ENCODE measurements around the gene CNN2. TPM values are rescaled to one million over a fixed set of nuclear protein-coding genes. Genes with fewer than 3 reads are reported as not detected.

The CNN2 gene
- total RNA-seq, 4 donors from 2014 or later, result 39.2 to 57.6 (median 48.2) TPM

GRCh38 chr19:991932-992669, 34.3 kb upstream of the CNN2 start:
- H3K4me3 ChIP-seq, result no peak overlapping the region
- in situ Hi-C loops (cut with MboI; ENCODE audit: low pct_ligation_motif_present in 1 of 4, low pct_unique_long_range_greater_than_20kb in 1 of 4, low sequenced_read_pairs in 3 of 4) (loop anchor here in 1 of 4 donors (25.0 kb wide), 1 partner anchor 130 kb away; the partner anchor contains the start of genes CFD and ELANE), intact Hi-C loops (cut with DNase I; ENCODE audit: low total_unique reads) (no loop called here)
- DNase-seq, result no peak
- H3K9me3 ChIP-seq, result no peaks in the 10 kb centered on the region
- peaks cover 28% of the 10 kb centered on the region for H3K27me3 ChIP-seq
- no peaks in the 10 kb centered on the region for H3K36me3 ChIP-seq
- H3K27ac ChIP-seq, result no peak overlapping the region
- peaks cover 6 to 10% (median 9%) of the 10 kb centered on the region in 4 donors for H3K4me1 ChIP-seq
- WGBS, 2 donors (ENCODE audit: low coverage in 1 of 2), result 95% methylated on average over 35 of the region's 42 CpGs; no CpG with 5 or more reads in 1 of the 2 donors
- TF ChIP-seq POLR2A (IDR thresholded peaks at IDR 0.05) (no peak), POLR2AphosphoS5 (IDR thresholded peaks at IDR 0.05) (no peak), EP300 (IDR thresholded peaks at IDR 0.05; ENCODE audit: low read depth) (no peak)
- TF ChIP-seq, protein P1, sequence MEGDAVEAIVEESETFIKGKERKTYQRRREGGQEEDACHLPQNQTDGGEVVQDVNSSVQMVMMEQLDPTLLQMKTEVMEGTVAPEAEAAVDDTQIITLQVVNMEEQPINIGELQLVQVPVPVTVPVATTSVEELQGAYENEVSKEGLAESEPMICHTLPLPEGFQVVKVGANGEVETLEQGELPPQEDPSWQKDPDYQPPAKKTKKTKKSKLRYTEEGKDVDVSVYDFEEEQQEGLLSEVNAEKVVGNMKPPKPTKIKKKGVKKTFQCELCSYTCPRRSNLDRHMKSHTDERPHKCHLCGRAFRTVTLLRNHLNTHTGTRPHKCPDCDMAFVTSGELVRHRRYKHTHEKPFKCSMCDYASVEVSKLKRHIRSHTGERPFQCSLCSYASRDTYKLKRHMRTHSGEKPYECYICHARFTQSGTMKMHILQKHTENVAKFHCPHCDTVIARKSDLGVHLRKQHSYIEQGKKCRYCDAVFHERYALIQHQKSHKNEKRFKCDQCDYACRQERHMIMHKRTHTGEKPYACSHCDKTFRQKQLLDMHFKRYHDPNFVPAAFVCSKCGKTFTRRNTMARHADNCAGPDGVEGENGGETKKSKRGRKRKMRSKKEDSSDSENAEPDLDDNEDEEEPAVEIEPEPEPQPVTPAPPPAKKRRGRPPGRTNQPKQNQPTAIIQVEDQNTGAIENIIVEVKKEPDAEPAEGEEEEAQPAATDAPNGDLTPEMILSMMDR (IDR thresholded peaks at IDR 0.05), result no peak

GRCh38 chr19:992670-993055, 33.7 kb upstream of the CNN2 start:
- in situ Hi-C loops (cut with MboI; ENCODE audit: low pct_ligation_motif_present in 1 of 4, low pct_unique_long_range_greater_than_20kb in 1 of 4, low sequenced_read_pairs in 3 of 4), result loop anchor here in 1 of 4 donors (25.0 kb wide), 1 partner anchor 130 kb away; the partner anchor contains the start of genes CFD and ELANE
- no peak overlapping the region for H3K4me3 ChIP-seq
- peaks cover 34% of the 10 kb centered on the region for H3K27me3 ChIP-seq
- 92% methylated on average over 13 of the region's 13 CpGs; no CpG with 5 or more reads in 1 of the 2 donors for WGBS, 2 donors (ENCODE audit: low coverage in 1 of 2)
- no peaks in the 10 kb centered on the region for H3K36me3 ChIP-seq
- H3K9me3 ChIP-seq, result no peaks in the 10 kb centered on the region
- intact Hi-C loops (cut with DNase I; ENCODE audit: low total_unique reads), result no loop called here
- H3K4me1 ChIP-seq, result peaks cover 6 to 10% (median 9%) of the 10 kb centered on the region in 4 donors
- no peak for DNase-seq
- no peak overlapping the region for H3K27ac ChIP-seq
- no peak for TF ChIP-seq POLR2A (IDR thresholded peaks at IDR 0.05)
- no peak for TF ChIP-seq EP300 (IDR thresholded peaks at IDR 0.05; ENCODE audit: low read depth)

GRCh38 chr19:993361-993830, 33.0 kb upstream of the CNN2 start:
- Histone ChIP-seq H3K27me3 (peaks cover 41% of the 10 kb centered on the region), H3K4me1 (peaks cover 6 to 10% (median 9%) of the 10 kb centered on the region in 4 donors), H3K27ac (no peak overlapping the region), H3K36me3 (no peaks in the 10 kb centered on the region), H3K4me3 (no peak overlapping the region), H3K9me3 (no peaks in the 10 kb centered on the region)
- intact Hi-C loops (cut with DNase I; ENCODE audit: low total_unique reads) (no loop called here), in situ Hi-C loops (cut with MboI; ENCODE audit: low pct_ligation_motif_present in 1 of 4, low pct_unique_long_range_greater_than_20kb in 1 of 4, low sequenced_read_pairs in 3 of 4) (loop anchor here in 1 of 4 donors (25.0 kb wide), 1 partner anchor 131 kb away; the partner anchor contains the start of genes CFD and ELANE)
- TF ChIP-seq, protein P1 (IDR thresholded peaks at IDR 0.05), result no peak
- TF ChIP-seq POLR2A (IDR thresholded peaks at IDR 0.05) (no peak), EP300 (IDR thresholded peaks at IDR 0.05; ENCODE audit: low read depth) (no peak), POLR2AphosphoS5 (IDR thresholded peaks at IDR 0.05) (no peak)
- 95% methylated on average over 17 of the region's 17 CpGs; no CpG with 5 or more reads in 1 of the 2 donors for WGBS, 2 donors (ENCODE audit: low coverage in 1 of 2)
- DNase-seq, result no peak

DNA sequence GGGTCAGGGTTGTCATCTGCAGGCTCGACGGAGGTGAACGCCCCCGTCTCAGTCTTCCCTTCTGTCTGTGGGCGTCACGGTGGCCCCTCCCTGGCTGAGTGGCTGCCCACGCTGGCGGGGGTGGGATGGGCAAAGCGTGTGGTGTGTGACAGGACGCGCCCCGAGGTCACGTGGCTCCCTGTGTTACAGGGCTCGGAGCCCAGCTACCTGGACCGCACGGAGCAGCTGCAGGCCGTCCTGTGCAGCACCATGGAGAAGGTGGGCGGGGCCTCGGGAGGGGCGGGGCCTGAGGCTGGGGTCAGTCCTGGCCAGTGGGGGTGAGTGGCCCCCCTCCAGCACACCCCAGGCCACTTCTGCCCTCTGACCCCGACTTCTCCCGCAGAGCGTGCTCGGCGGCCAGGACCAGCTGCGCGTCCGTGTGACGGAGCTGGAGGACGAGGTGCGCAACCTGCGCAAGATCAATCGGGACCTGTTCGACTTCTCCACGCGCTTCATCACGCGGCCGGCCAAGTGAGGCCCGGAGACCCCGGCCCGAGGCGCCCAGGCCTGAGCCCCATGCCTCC, 32.5 kb upstream of the CNN2 start:
- Histone ChIP-seq H3K4me3 (no peak overlapping the region), H3K4me1 (peaks cover 6 to 10% (median 9%) of the 10 kb centered on the region in 4 donors), H3K9me3 (no peaks in the 10 kb centered on the region), H3K27me3 (peaks cover 47% of the 10 kb centered on the region), H3K36me3 (no peaks in the 10 kb centered on the region), H3K27ac (no peak overlapping the region)
- intact Hi-C loops (cut with DNase I; ENCODE audit: low total_unique reads), result no loop called here
- in situ Hi-C loops (cut with MboI; ENCODE audit: low pct_ligation_motif_present in 1 of 4, low pct_unique_long_range_greater_than_20kb in 1 of 4, low sequenced_read_pairs in 3 of 4), result loop anchor here in 1 of 4 donors (25.0 kb wide), 1 partner anchor 132 kb away; the partner anchor contains the start of genes CFD and ELANE
- WGBS, 2 donors (ENCODE audit: low coverage in 1 of 2), result 86% methylated on average over 43 of the region's 43 CpGs; no CpG with 5 or more reads in 1 of the 2 donors
- no peak for DNase-seq
- TF ChIP-seq, protein P1 (IDR thresholded peaks at IDR 0.05), result no peak
- TF ChIP-seq POLR2A (IDR thresholded peaks at IDR 0.05) (no peak), EP300 (IDR thresholded peaks at IDR 0.05; ENCODE audit: low read depth) (no peak), POLR2AphosphoS5 (IDR thresholded peaks at IDR 0.05) (no peak)

All from transverse colon (tissue), 4 donors.